ENCODE data around the gene SUSD3.
A peak's percentile ranks its signal among the peaks of the same experiment; 100 is the strongest.
"Not testable (repeated sequence)": the region's sequence is repeated elsewhere in the genome, so short reads cannot be mapped to it uniquely, and the experiment has no call there.

Gene SUSD3

DNA sequence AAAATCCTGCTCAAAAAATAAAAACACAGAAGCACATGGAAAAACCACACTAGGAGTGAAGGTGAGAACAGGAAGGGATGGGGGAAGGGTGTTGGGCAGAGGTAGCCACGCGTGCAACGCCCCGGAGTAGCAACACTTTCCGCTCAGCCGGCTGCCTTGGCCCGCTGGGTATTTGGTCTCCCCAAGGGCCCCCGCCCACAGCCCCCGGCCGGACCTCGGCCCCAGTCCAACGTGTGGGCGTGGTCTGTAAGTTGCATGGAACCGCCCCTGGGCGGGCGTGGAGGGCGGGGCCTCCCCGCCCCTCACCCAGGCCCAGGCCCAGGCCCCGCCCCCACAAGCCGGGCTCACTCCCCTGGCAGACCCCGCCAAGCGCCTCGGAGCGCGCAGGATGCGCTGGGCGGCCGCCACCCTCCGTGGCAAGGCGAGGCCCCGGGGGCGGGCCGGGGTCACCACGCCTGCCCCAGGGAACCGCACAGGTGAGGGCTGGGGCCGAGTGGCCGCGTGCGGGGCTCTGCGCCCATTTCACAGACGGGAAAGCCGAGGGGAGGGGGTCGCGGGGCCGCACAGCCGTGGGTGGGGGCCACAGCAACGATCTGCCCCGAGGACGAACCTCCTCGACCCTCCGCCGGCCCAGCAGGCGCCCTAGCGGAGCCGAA is at the start of gene SUSD3:
SUSD3 (plus strand) TSS at position 347 of the 656 bp plus-strand sequence; CDS start at position 389, 42 bp downstream.
- H3K36me3 ChIP-seq (ENCODE audit: control insufficient read depth in 2 of 2, insufficient read depth in 2 of 2, low read length in 2 of 2) = no peaks in the 10 kb centered on the region
- peaks cover 5 to 6% of the 10 kb centered on the region in 2 donors for H3K27me3 ChIP-seq (ENCODE audit: control insufficient read depth in 1 of 2, insufficient read depth in 2 of 2, low read length in 2 of 2)
- H3K4me3 ChIP-seq (ENCODE audit: low read length in 2 of 2) = peak within 1 kb of the TSS in 1 of 2 donors; percentile 60
- no peaks in the 10 kb centered on the region for H3K9me3 ChIP-seq (ENCODE audit: control insufficient read depth in 2 of 2, low read length in 2 of 2)
- H3K9ac ChIP-seq (ENCODE audit: low read length in 2 of 2) = no peak within 1 kb of the TSS
- H3K27ac ChIP-seq (ENCODE audit: low read length) = no peak within 1 kb of the TSS
- H3K4me1 ChIP-seq (ENCODE audit: control insufficient read depth, insufficient read depth, low read length) = peaks cover 7% of the 10 kb centered on the region

DNA sequence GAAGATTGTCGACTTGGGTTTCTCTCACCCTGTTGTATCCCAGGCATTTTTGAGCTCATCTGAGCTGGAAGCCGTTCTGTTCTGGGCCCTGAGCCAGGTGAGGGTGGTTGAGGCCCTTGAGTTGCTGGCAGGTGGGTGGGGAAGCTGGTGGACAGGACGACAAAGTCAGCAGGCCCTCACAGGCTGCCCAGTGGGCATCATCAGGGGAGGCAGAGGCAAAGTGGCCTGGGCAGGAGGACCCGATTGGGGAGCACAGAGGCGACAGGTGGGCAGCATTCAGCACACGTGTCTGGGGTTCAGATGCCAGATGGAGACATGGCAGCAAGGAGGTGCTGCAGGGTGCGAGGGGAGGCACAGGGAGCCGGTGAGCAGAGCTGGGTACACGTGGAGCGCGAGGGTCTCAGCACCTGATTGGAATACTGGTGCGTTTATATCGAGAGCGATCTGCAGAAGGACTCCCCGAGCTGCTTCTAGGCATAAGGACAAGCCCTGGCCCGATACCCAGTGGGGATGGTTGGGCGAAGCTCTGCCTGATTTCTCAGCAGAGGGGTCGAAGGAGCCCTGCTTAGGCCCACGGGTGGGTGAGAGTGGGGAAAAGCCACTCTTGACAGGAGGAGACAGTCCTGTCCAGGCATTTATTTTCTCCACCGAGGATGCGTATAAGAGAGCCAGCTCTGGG is 49.0 kb upstream of the SUSD3 start:
- Histone ChIP-seq H3K27ac (ENCODE audit: low read length) (no peak overlapping the region), H3K4me1 (ENCODE audit: control insufficient read depth, insufficient read depth, low read length) (no peaks in the 10 kb centered on the region), H3K9ac (ENCODE audit: low read length in 2 of 2) (no peak overlapping the region), H3K27me3 (ENCODE audit: control insufficient read depth in 1 of 2, insufficient read depth in 2 of 2, low read length in 2 of 2) (peaks cover 3% of the 10 kb centered on the region in 2 donors), H3K9me3 (ENCODE audit: control insufficient read depth in 2 of 2, low read length in 2 of 2) (no peaks in the 10 kb centered on the region), H3K4me3 (ENCODE audit: low read length in 2 of 2) (no peak overlapping the region), H3K36me3 (ENCODE audit: control insufficient read depth in 2 of 2, insufficient read depth in 2 of 2, low read length in 2 of 2) (no peaks in the 10 kb centered on the region)

DNA sequence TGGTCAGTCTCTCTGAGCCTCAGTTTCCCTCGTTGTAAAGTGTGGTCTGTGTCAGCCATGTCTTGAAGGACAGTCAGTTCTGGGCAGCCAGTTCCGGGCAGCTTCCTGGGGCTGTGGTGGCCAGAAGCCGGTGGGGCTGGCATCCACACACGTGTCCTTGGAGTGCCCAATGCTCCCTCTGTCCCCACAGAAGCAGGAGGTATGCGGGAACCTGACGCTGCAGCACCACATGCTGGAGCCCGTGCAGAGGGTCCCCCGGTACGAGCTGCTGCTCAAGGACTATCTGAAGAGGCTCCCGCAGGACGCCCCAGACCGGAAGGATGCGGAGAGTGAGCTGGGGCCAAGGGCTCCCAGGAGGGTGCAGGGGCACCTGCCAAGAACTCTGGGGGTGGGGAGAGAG is 48.4 kb upstream of the SUSD3 start:
- no peaks in the 10 kb centered on the region for H3K36me3 ChIP-seq (ENCODE audit: control insufficient read depth in 2 of 2, insufficient read depth in 2 of 2, low read length in 2 of 2)
- no peak overlapping the region for H3K4me3 ChIP-seq (ENCODE audit: low read length in 2 of 2)
- H3K9ac ChIP-seq (ENCODE audit: low read length in 2 of 2) = no peak overlapping the region
- H3K9me3 ChIP-seq (ENCODE audit: control insufficient read depth in 2 of 2, low read length in 2 of 2) = no peaks in the 10 kb centered on the region
- H3K27ac ChIP-seq (ENCODE audit: low read length) = no peak overlapping the region
- no peaks in the 10 kb centered on the region for H3K4me1 ChIP-seq (ENCODE audit: control insufficient read depth, insufficient read depth, low read length)
- peaks cover 3% of the 10 kb centered on the region in 2 donors for H3K27me3 ChIP-seq (ENCODE audit: control insufficient read depth in 1 of 2, insufficient read depth in 2 of 2, low read length in 2 of 2)

DNA sequence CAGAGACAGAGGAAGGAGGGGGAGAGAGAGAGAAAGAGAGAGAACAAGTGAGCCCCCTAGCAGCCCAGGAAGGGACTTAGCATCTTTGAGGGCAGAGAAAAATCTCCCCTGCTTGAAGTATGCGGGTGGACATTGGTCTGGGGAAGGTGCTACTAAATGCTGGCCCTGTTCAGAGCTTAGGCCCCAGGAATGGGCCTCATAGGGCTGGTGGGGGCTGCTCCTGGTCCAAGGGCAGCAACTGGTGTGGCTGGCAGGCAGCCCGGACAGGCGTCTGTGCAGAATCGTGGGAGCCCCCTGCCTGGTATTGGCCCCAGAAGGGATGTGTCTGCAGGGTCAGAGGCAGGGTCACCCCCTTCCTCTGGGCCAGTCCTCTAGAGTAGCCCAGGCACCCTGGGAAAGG is 47.8 kb upstream of the SUSD3 start:
- H3K27me3 ChIP-seq (ENCODE audit: control insufficient read depth in 1 of 2, insufficient read depth in 2 of 2, low read length in 2 of 2) = peaks cover 3% of the 10 kb centered on the region in 2 donors
- no peak overlapping the region for H3K4me3 ChIP-seq (ENCODE audit: low read length in 2 of 2)
- H3K9ac ChIP-seq (ENCODE audit: low read length in 2 of 2) = no peak overlapping the region
- no peaks in the 10 kb centered on the region for H3K9me3 ChIP-seq (ENCODE audit: control insufficient read depth in 2 of 2, low read length in 2 of 2)
- no peaks in the 10 kb centered on the region for H3K4me1 ChIP-seq (ENCODE audit: control insufficient read depth, insufficient read depth, low read length)
- no peaks in the 10 kb centered on the region for H3K36me3 ChIP-seq (ENCODE audit: control insufficient read depth in 2 of 2, insufficient read depth in 2 of 2, low read length in 2 of 2)
- no peak overlapping the region for H3K27ac ChIP-seq (ENCODE audit: low read length)

DNA sequence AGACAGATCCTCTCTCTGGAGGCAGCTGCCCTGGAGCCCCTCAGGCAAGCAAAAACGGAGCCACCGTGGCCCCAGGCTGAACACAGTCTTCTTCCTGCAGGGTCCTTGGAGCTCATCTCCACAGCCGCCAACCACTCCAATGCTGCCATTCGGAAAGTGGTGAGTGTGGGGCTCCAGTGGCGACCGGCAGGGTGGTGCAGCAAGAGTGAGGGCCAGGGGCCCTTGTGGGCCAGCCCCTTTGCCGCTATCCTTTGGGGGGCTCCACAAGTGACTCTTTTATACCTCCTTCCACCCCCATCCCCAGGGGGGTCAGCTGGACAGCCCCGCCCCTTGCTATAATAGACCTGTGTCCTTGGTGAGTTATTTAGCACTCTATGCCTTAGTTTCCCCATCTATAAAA is 47.4 kb upstream of the SUSD3 start:
- H3K4me3 ChIP-seq (ENCODE audit: low read length in 2 of 2) = no peak overlapping the region
- no peaks in the 10 kb centered on the region for H3K36me3 ChIP-seq (ENCODE audit: control insufficient read depth in 2 of 2, insufficient read depth in 2 of 2, low read length in 2 of 2)
- peaks cover 3% of the 10 kb centered on the region in 2 donors for H3K27me3 ChIP-seq (ENCODE audit: control insufficient read depth in 1 of 2, insufficient read depth in 2 of 2, low read length in 2 of 2)
- no peaks in the 10 kb centered on the region for H3K4me1 ChIP-seq (ENCODE audit: control insufficient read depth, insufficient read depth, low read length)
- H3K9ac ChIP-seq (ENCODE audit: low read length in 2 of 2) = no peak overlapping the region
- no peaks in the 10 kb centered on the region for H3K9me3 ChIP-seq (ENCODE audit: control insufficient read depth in 2 of 2, low read length in 2 of 2)
- H3K27ac ChIP-seq (ENCODE audit: low read length) = no peak overlapping the region

DNA sequence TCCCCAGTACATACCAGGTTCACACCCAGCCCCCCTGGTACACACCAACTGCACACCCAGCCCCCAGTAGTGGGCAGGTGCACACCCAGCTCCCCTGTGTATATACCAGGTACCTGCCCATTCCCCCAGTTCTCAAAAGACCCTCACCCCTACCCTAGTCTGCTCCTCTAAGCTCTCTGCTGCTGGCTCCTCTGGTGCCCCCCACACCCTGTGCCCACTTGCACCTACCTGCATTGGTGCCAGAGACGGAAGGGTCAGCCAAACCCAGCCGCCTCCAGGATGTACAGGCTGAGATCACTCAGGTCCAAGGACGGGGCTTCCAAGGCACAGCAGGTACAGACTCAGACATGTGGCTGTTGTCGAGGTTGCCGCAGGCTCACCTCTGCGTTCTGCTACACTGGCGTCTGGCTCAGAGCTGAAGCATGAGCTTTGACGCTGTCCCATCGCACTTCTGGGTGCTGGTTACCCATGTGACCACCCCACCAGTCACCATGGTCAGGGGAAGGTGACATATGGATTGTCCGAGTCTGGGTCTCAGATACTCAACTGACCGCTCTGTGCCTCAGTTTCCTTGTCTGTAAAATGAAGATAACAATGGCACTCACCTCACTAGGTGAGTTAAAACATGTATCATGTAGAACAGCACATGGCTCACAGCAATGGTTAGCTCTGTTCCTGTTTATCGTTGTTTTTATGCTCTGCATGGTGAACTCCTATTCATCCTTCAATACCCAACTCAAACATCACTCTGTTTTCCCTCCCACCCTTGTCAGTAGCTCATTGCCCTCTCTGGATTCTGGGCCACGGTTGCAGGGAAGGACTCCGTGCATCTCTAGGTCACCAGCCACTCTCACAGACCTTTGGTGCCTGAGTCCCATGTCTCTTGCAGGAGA is 45.3 kb upstream of the SUSD3 start:
- H3K9me3 ChIP-seq (ENCODE audit: control insufficient read depth in 2 of 2, low read length in 2 of 2) = no peaks in the 10 kb centered on the region
- no peak overlapping the region for H3K4me3 ChIP-seq (ENCODE audit: low read length in 2 of 2)
- no peaks in the 10 kb centered on the region for H3K4me1 ChIP-seq (ENCODE audit: control insufficient read depth, insufficient read depth, low read length)
- H3K27me3 ChIP-seq (ENCODE audit: control insufficient read depth in 1 of 2, insufficient read depth in 2 of 2, low read length in 2 of 2) = peaks cover 3% of the 10 kb centered on the region in 2 donors
- H3K36me3 ChIP-seq (ENCODE audit: control insufficient read depth in 2 of 2, insufficient read depth in 2 of 2, low read length in 2 of 2) = no peaks in the 10 kb centered on the region
- no peak overlapping the region for H3K9ac ChIP-seq (ENCODE audit: low read length in 2 of 2)
- H3K27ac ChIP-seq (ENCODE audit: low read length) = no peak overlapping the region

DNA sequence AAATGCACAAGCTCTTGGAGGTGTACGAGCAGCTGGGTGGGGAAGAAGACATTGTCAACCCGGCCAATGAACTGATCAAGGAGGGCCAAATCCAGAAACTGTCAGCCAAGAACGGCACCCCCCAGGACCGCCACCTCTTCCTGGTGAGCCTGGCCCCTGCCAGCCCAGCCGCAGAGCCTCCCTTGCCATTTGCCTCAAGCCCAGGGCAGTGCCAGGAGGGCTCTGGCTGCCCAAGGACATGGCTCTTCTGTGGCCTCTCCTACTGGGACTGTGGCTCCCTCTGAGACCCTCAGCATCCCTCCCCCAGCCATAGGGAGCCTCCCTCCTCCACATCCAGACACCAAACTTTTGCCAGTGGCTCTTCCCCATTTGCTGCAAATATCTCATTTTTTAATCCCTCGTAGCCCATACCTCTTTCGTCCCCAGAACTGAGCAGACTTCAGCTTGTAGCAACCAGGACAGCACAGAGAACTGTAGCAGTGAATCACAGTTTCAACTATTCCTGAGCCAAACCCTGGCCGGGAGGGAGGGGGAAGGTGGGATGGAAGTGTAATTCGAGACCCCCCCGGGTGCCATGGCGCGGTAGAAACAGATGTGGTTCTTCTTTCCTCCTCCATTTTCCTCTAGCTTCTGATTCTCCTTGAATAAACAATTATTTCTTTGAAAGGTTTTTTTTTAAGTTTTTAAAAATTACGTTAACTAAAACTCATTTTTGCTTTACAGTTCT is 44.5 kb upstream of the SUSD3 start:
- Histone ChIP-seq H3K9me3 (ENCODE audit: control insufficient read depth in 2 of 2, low read length in 2 of 2) (no peaks in the 10 kb centered on the region), H3K9ac (ENCODE audit: low read length in 2 of 2) (no peak overlapping the region), H3K27ac (ENCODE audit: low read length) (no peak overlapping the region), H3K27me3 (ENCODE audit: control insufficient read depth in 1 of 2, insufficient read depth in 2 of 2, low read length in 2 of 2) (peaks cover 3% of the 10 kb centered on the region in 2 donors), H3K4me3 (ENCODE audit: low read length in 2 of 2) (no peak overlapping the region), H3K4me1 (ENCODE audit: control insufficient read depth, insufficient read depth, low read length) (no peaks in the 10 kb centered on the region), H3K36me3 (ENCODE audit: control insufficient read depth in 2 of 2, insufficient read depth in 2 of 2, low read length in 2 of 2) (no peaks in the 10 kb centered on the region)

DNA sequence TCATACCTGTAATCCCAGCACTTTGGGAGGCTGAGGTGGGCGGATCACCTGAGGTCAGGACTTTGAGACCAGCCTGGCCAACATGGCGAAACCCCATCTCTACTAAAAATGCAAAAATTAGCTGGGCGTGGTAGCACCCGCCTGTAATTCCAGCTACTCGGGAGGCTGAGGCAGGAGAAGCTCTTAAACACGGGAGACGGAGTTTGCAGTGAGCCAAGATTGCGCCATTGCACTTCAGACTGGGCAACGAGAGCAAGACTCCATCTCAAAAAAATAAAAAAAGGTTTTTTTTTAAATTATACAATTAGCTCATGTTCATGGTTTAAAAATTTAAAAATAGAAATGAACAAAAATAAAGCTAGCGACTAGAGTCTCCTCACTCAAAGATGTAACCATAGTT is 43.3 kb upstream of the SUSD3 start:
- not testable (repeated sequence) for H3K27ac ChIP-seq (ENCODE audit: low read length); H3K4me3 ChIP-seq (ENCODE audit: low read length in 2 of 2); H3K9ac ChIP-seq (ENCODE audit: low read length in 2 of 2); H3K36me3 ChIP-seq (ENCODE audit: control insufficient read depth in 2 of 2, insufficient read depth in 2 of 2, low read length in 2 of 2); H3K9me3 ChIP-seq (ENCODE audit: control insufficient read depth in 2 of 2, low read length in 2 of 2); H3K4me1 ChIP-seq (ENCODE audit: control insufficient read depth, insufficient read depth, low read length); H3K27me3 ChIP-seq (ENCODE audit: control insufficient read depth in 1 of 2, insufficient read depth in 2 of 2, low read length in 2 of 2)

DNA sequence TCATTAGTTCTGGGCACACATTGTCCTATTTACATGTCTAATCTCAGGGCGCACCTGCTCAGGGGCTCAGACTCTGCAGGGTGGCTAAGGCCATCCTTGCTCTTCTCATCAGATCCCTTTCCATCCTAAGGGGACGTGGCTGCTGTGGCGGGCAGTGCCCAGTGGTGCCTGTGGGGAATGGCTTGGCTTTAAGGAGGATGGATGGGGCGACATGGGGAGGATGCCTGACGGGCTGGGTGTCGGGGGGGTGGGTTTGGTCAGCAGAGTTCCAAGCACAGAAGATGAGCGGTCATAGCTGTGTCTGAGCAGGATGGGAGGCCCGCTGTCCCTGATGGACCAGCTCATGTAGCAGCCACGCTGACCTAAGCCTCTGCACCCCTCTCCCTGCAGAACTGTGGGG is 40.9 kb upstream of the SUSD3 start:
- no peaks in the 10 kb centered on the region for H3K9me3 ChIP-seq (ENCODE audit: control insufficient read depth in 2 of 2, low read length in 2 of 2)
- H3K4me3 ChIP-seq (ENCODE audit: low read length in 2 of 2) = no peak overlapping the region
- peaks cover 3% of the 10 kb centered on the region in 2 donors for H3K27me3 ChIP-seq (ENCODE audit: control insufficient read depth in 1 of 2, insufficient read depth in 2 of 2, low read length in 2 of 2)
- H3K27ac ChIP-seq (ENCODE audit: low read length) = no peak overlapping the region
- no peaks in the 10 kb centered on the region for H3K36me3 ChIP-seq (ENCODE audit: control insufficient read depth in 2 of 2, insufficient read depth in 2 of 2, low read length in 2 of 2)
- no peak overlapping the region for H3K9ac ChIP-seq (ENCODE audit: low read length in 2 of 2)
- H3K4me1 ChIP-seq (ENCODE audit: control insufficient read depth, insufficient read depth, low read length) = no peaks in the 10 kb centered on the region

DNA sequence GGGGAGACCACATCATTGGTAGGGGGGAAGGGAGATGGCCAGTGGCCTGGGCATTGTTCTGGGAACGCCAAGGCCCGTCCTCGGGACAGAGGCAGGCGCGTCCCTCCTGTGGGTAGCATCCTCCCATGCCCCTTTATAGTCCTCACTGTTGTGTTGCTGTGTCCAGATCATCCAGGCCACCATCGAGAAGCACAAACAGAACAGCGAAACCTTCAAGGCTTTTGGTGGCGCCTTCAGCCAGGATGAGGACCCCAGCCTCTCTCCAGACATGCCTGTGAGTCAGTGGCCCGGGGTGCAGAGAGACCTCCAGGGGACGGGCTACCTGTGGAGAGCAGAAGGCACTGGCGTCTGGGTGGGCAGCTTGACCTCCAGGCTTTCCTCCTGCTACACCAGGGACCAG is 38.4 kb upstream of the SUSD3 start:
- Histone ChIP-seq H3K9me3 (ENCODE audit: control insufficient read depth in 2 of 2, low read length in 2 of 2) (no peaks in the 10 kb centered on the region), H3K4me3 (ENCODE audit: low read length in 2 of 2) (no peak overlapping the region), H3K27me3 (ENCODE audit: control insufficient read depth in 1 of 2, insufficient read depth in 2 of 2, low read length in 2 of 2) (no peaks in the 10 kb centered on the region), H3K9ac (ENCODE audit: low read length in 2 of 2) (no peak overlapping the region), H3K4me1 (ENCODE audit: control insufficient read depth, insufficient read depth, low read length) (no peaks in the 10 kb centered on the region), H3K36me3 (ENCODE audit: control insufficient read depth in 2 of 2, insufficient read depth in 2 of 2, low read length in 2 of 2) (no peaks in the 10 kb centered on the region), H3K27ac (ENCODE audit: low read length) (no peak overlapping the region)

Data from stomach smooth muscle (tissue), 2 donors.